ENCODE measurements around the gene BNIP5. TPM values are rescaled to one million over a fixed set of nuclear protein-coding genes. Genes with fewer than 3 reads are reported as not detected.

Gene BNIP5
- polyA plus RNA-seq, 3 donors = not detected

- Histone ChIP-seq H3K27me3 (ENCODE audit: control insufficient read depth in 2 of 2, insufficient read depth in 2 of 2, low read length in 2 of 2) (no peaks in the 10 kb centered on the region), H3K79me2 (ENCODE audit: insufficient read depth, low read length) (peaks cover under 1% of the 10 kb centered on the region), H3K36me3 (replicated peaks in 1 of 2; ENCODE audit: control insufficient read depth in 1 of 2, insufficient read depth in 2 of 2, low read length in 2 of 2) (peaks cover 0 to 2% of the 10 kb centered on the region in 2 donors), H3K4me2 (replicated peaks; ENCODE audit: extremely low read depth, low read length, poor library complexity, severe bottlenecking) (no peak overlapping the region), H3K27ac (ENCODE audit: low read depth in 1 of 2, low read length in 2 of 2) (no peak overlapping the region), H2AFZ (ENCODE audit: insufficient read depth, low read depth, low read length, poor library complexity, severe bottlenecking) (no peak overlapping the region), H3K9me3 (replicated peaks in 1 of 2; ENCODE audit: control insufficient read depth in 1 of 2, insufficient read depth in 1 of 2, low read length in 2 of 2) (no peaks in the 10 kb centered on the region), H3K9ac (ENCODE audit: insufficient read depth, low read length, poor library complexity, severe bottlenecking) (no peak overlapping the region), H3K4me3 (replicated peaks in 1 of 3; ENCODE audit: low read depth in 2 of 3, low read length in 3 of 3) (no peak overlapping the region), H4K20me1 (ENCODE audit: insufficient read depth, low read length) (no peaks in the 10 kb centered on the region), H3K4me1 (ENCODE audit: control insufficient read depth in 1 of 2, insufficient read depth in 2 of 2, low read length in 2 of 2) (peaks cover 55 to 79% of the 10 kb centered on the region in 2 donors)
- DNase-seq = no peak
- Mint-ChIP-seq H3K27me3 (ENCODE audit: low read depth in 3 of 3) (peaks cover 0 to 7% (median 4%) of the 10 kb centered on the region in 3 donors), H3K9me3 (no peaks in the 10 kb centered on the region), H3K4me3 (no peak overlapping the region), H3K36me3 (peaks cover 34 to 37% of the 10 kb centered on the region in 2 donors), H3K27ac (peak overlapping the region in 2 of 7 donors; percentile 3 to 88), H3K4me1 (peaks cover 80% of the 10 kb centered on the region)
- TF ChIP-seq CTCF (IDR thresholded peaks at IDR 0.05) = no peak
- intact Hi-C loops (cut with micrococcal nuclease) = loop anchor here (5.0 to 10.0 kb wide), 2 partner anchors 171 to 273 kb away; partner anchors contain the start of genes MAPK14 (in 1 of the 2) and SLC26A8 (in 1 of the 2)
- no CpG with 5 or more reads among the region's 4 CpGs for WGBS (ENCODE audit: insufficient coverage)
Measured at GRCh38 chr6:36298027-36298426, 38.7 kb downstream of the BNIP5 start.

GRCh38 chr6:36297511-36297910 is 39.2 kb downstream of the BNIP5 start:
- H3K36me3 ChIP-seq (replicated peaks in 1 of 2; ENCODE audit: control insufficient read depth in 1 of 2, insufficient read depth in 2 of 2, low read length in 2 of 2) = peaks cover 0 to 2% of the 10 kb centered on the region in 2 donors
- H3K4me3 ChIP-seq (replicated peaks in 1 of 3; ENCODE audit: low read depth in 2 of 3, low read length in 3 of 3) = peak overlapping the region in 1 of 3 experiments; percentile 40
- Mint-ChIP-seq H3K4me1 (peaks cover 82% of the 10 kb centered on the region), H3K27me3 (ENCODE audit: low read depth in 3 of 3) (peaks cover 0 to 7% (median 4%) of the 10 kb centered on the region in 3 donors), H3K27ac (peak overlapping the region; percentile 88 to 98 (median 93)), H3K4me3 (peak overlapping the region in 1 of 2 donors; percentile 35), H3K36me3 (peaks cover 34% of the 10 kb centered on the region in 2 donors), H3K9me3 (no peaks in the 10 kb centered on the region)
- H3K4me2 ChIP-seq (replicated peaks; ENCODE audit: extremely low read depth, low read length, poor library complexity, severe bottlenecking) = peak overlapping the region; percentile 40
- no peaks in the 10 kb centered on the region for H3K9me3 ChIP-seq (replicated peaks in 1 of 2; ENCODE audit: control insufficient read depth in 1 of 2, insufficient read depth in 1 of 2, low read length in 2 of 2)
- H3K27me3 ChIP-seq (ENCODE audit: control insufficient read depth in 2 of 2, insufficient read depth in 2 of 2, low read length in 2 of 2) = no peaks in the 10 kb centered on the region
- peak overlapping the region; percentile 86 to 90 for H3K27ac ChIP-seq (ENCODE audit: low read depth in 1 of 2, low read length in 2 of 2)
- TF ChIP-seq CTCF (IDR thresholded peaks at IDR 0.05) = no peak
- H2AFZ ChIP-seq (ENCODE audit: insufficient read depth, low read depth, low read length, poor library complexity, severe bottlenecking) = no peak overlapping the region
- no peak for DNase-seq
- 100% methylated on average over 1 of the region's 7 CpGs for WGBS (ENCODE audit: insufficient coverage)
- peaks cover 6% of the 10 kb centered on the region for H3K79me2 ChIP-seq (ENCODE audit: insufficient read depth, low read length)
- intact Hi-C loops (cut with micrococcal nuclease) = loop anchor here (2.0 to 10.0 kb wide), 3 partner anchors 170 to 273 kb away; partner anchors contain the start of genes MAPK14 (in 1 of the 2) and SLC26A8 (in 1 of the 2)
- H3K9ac ChIP-seq (ENCODE audit: insufficient read depth, low read length, poor library complexity, severe bottlenecking) = no peak overlapping the region
- peaks cover 58 to 80% of the 10 kb centered on the region in 2 donors for H3K4me1 ChIP-seq (ENCODE audit: control insufficient read depth in 1 of 2, insufficient read depth in 2 of 2, low read length in 2 of 2)
- H4K20me1 ChIP-seq (ENCODE audit: insufficient read depth, low read length) = no peaks in the 10 kb centered on the region

All from CD14-positive monocyte (primary cell).